MCF 10A (cell line): ENCODE data around the gene TMEM14A. TPM values are rescaled to one million over a fixed set of nuclear protein-coding genes. Genes with fewer than 3 reads are reported as not detected.

Experiments used
- BruUV-seq: library from RNA; stranded (reverse); fragments of 400-500 nt; replicated peaks from 2 replicates; lab custom pipeline; 2021; lab: Mats Ljungman, UMichigan
- CTCF ChIA-PET: fragments of 300-600 bp; sonication (Branson Sonifier 250); formaldehyde crosslinking; extraction: SDS; loops from one replicate; lab custom pipeline; 2021; ENCODE audit warnings: antibody characterized with exemption, inconsistent platforms; lab: Yijun Ruan, JAX
- POLR2A ChIA-PET: fragments of 300-600, 350-650 bp; sonication (Branson Sonifier 250); formaldehyde crosslinking; extraction: SDS; loops from one replicate; lab custom pipeline; 2020; ENCODE audit warnings: antibody characterized with exemption, inconsistent platforms; lab: Yijun Ruan, JAX
- DNase-seq: peaks from one replicate; pipeline ENCODE4 v3.0.0-alpha.2; 2018; ENCODE audit not compliant: unreplicated experiment
- H3K27ac Mint-ChIP-seq: one replicate; pipeline ENCODE4 v1.8.0; 2022; ENCODE audit warnings: mild to moderate bottlenecking, low read depth, mixed read lengths; ENCODE audit not compliant: unreplicated experiment
- H3K27me3 Mint-ChIP-seq: one replicate; pipeline ENCODE4 v1.8.0; 2022; ENCODE audit warnings: mixed read lengths; ENCODE audit not compliant: insufficient read depth, unreplicated experiment
- H3K36me3 Mint-ChIP-seq: one replicate; pipeline ENCODE4 v1.8.0; 2022; ENCODE audit warnings: mild to moderate bottlenecking, moderate library complexity, mixed read lengths; ENCODE audit not compliant: insufficient read depth, unreplicated experiment
- H3K4me1 Mint-ChIP-seq: one replicate; pipeline ENCODE4 v1.8.0; 2022; ENCODE audit warnings: mixed read lengths; ENCODE audit not compliant: insufficient read depth, unreplicated experiment
- H3K4me3 Mint-ChIP-seq: one replicate; pipeline ENCODE4 v1.8.0; 2022; ENCODE audit warnings: mild to moderate bottlenecking, moderate library complexity, mixed read lengths; ENCODE audit not compliant: unreplicated experiment
- H3K9me3 Mint-ChIP-seq: one replicate; pipeline ENCODE4 v1.8.0; 2022; ENCODE audit warnings: mixed read lengths; ENCODE audit not compliant: unreplicated experiment
- CTCF ChIP-seq: fragments of 200-600 bp; IDR thresholded peaks from one replicate; pipeline ENCODE4 v1.8.0; 2022; ENCODE audit warnings: antibody characterized with exemption, mild to moderate bottlenecking; ENCODE audit not compliant: unreplicated experiment
- intact Hi-C: fragments of 100-400 bp; cut with micrococcal nuclease; formaldehyde crosslinking; loops from 2 replicates; pipeline ENCODE4 v1.14.1; 2022
- total RNA-seq: library from RNA; stranded (reverse); gene quantifications from 2 replicates; pipeline ENCODE4 v1.2.3, GENCODE V29; 2022

Gene TMEM14A
- total RNA-seq, 1 experiment from 2014 or later: 15.6 TPM

GRCh38 chr6:52664991-52665686 lies 5.8 kb upstream of the TMEM14A start:
- intact Hi-C loops: loop anchor here (5.0 kb wide), 3 partner anchors 68 to 503 kb away; no protein-coding TSS in a partner anchor
- Mint-ChIP-seq H3K4me3 (no peak overlapping the region), H3K27me3 (no peaks in the 10 kb centered on the region), H3K27ac (no peak overlapping the region), H3K9me3 (no peaks in the 10 kb centered on the region), H3K4me1 (no peaks in the 10 kb centered on the region), H3K36me3 (no peaks in the 10 kb centered on the region)
- DNase-seq: no peak
- no peak for TF ChIP-seq CTCF
- POLR2A ChIA-PET: interaction anchor here (0.5 to 1.2 kb wide), 3 partner anchors 31 to 325 kb away, joined by 3 to 4 read pairs (median 3); no protein-coding TSS in a partner anchor
- CTCF ChIA-PET: interaction anchor here (0.5 to 1.4 kb wide), 13 partner anchors 13 to 436 kb away, joined by 3 to 11 read pairs (median 4); partner anchors contain the start of gene MCM3
- no TSS peak for BruUV-seq

GRCh38 chr6:52666071-52666470 lies 4.8 kb upstream of the TMEM14A start:
- H3K9me3 Mint-ChIP-seq: no peaks in the 10 kb centered on the region
- intact Hi-C loops: no loop called here
- ChIA-PET POLR2A (no interaction called here), CTCF (interaction anchor here (0.9 to 1.0 kb wide), 2 partner anchors 148 to 258 kb away, joined by 3 to 5 read pairs; no protein-coding TSS in a partner anchor)
- no peaks in the 10 kb centered on the region for H3K27me3 Mint-ChIP-seq
- no peaks in the 10 kb centered on the region for H3K4me1 Mint-ChIP-seq
- no peak overlapping the region for H3K27ac Mint-ChIP-seq
- DNase-seq: no peak
- no peak overlapping the region for H3K4me3 Mint-ChIP-seq
- H3K36me3 Mint-ChIP-seq: no peaks in the 10 kb centered on the region
- BruUV-seq: no TSS peak
- TF ChIP-seq CTCF: no peak

GRCh38 chr6:52666523-52666922 lies 4.4 kb upstream of the TMEM14A start:
- CTCF ChIA-PET: interaction anchor here (0.9 to 1.0 kb wide), 2 partner anchors 148 to 259 kb away, joined by 3 to 5 read pairs; no protein-coding TSS in a partner anchor
- intact Hi-C loops: no loop called here
- peaks cover 2% of the 10 kb centered on the region for H3K4me1 Mint-ChIP-seq

More at GRCh38 chr6:52666523-52666922, 4.4 kb upstream of the TMEM14A start:
- Mint-ChIP-seq H3K4me3 (no peak overlapping the region), H3K36me3 (peaks cover 4% of the 10 kb centered on the region), H3K27ac (no peak overlapping the region), H3K27me3 (no peaks in the 10 kb centered on the region), H3K9me3 (no peaks in the 10 kb centered on the region)
- no TSS peak for BruUV-seq
- DNase-seq: no peak
- no peak for TF ChIP-seq CTCF
- POLR2A ChIA-PET: no interaction called here
